H1 (cell line): ENCODE results near the gene KRT4. TPM values are rescaled to one million over a fixed set of nuclear protein-coding genes. Genes with fewer than 3 reads are reported as not detected.
A peak's percentile ranks its signal among the peaks of the same experiment; 100 is the strongest.

ENCODE experiments used
- CTCF ChIA-PET: fragments of 300-600 bp; sonication (Branson Sonifier 250); formaldehyde crosslinking; loops from one replicate; lab custom pipeline; 2021; ENCODE audit not compliant: partially characterized antibody; lab: Charles Lee
- POLR2A ChIA-PET: fragments of 300-600 bp; sonication (Branson Sonifier 250); formaldehyde crosslinking; loops from one replicate; lab custom pipeline; 2021; ENCODE audit warnings: inconsistent platforms; ENCODE audit not compliant: partially characterized antibody; lab: Charles Lee
- DNase-seq, 2 experiments: peaks; one replicate each; pipeline versions ENCODE4 v3.0.0 to v3.0.0-alpha.2; 2010 to 2022; ENCODE audit warnings: low spot score in 2 of 2, low read depth in 1 of 2, mixed read lengths in 1 of 2
- FAIRE-seq: peaks from 2 replicates; lab custom pipeline; 2011; peaks lifted over from hg19 to GRCh38; lab: Jason Lieb, UNC
- H2AFZ ChIP-seq: 2 replicates; pipeline ENCODE4 v1.8.1; 2012; ENCODE audit warnings: low read length, inconsistent platforms
- H2AK5ac ChIP-seq: 2 replicates; pipeline ENCODE4 v1.6.1; 2013; ENCODE audit warnings: low read depth, low read length
- H2BK120ac ChIP-seq: replicated peaks from 2 replicates; pipeline ENCODE3; 2013; ENCODE audit warnings: low read depth, low read length, inconsistent platforms
- H2BK12ac ChIP-seq: 2 replicates; pipeline ENCODE4 v1.6.1; 2013; ENCODE audit warnings: low read depth, low read length
- H2BK15ac ChIP-seq: 2 replicates; pipeline ENCODE4 v1.6.1; 2013; ENCODE audit warnings: low read length
- H2BK20ac ChIP-seq: 2 replicates; pipeline ENCODE4 v1.6.1; 2013; ENCODE audit warnings: low read length
- H2BK5ac ChIP-seq: 2 replicates; pipeline ENCODE4 v1.6.1; 2013; ENCODE audit warnings: low read depth, low read length
- H3K14ac ChIP-seq: 2 replicates; pipeline ENCODE4 v1.6.1; 2013; ENCODE audit warnings: inconsistent platforms; ENCODE audit not compliant: insufficient read length
- H3K18ac ChIP-seq: 2 replicates; pipeline ENCODE4 v1.6.1; 2013; ENCODE audit warnings: low read length; ENCODE audit errors: extremely low read depth
- H3K23ac ChIP-seq: 2 replicates; pipeline ENCODE4 v1.6.1; 2013; ENCODE audit warnings: inconsistent platforms; ENCODE audit not compliant: insufficient read length
- H3K23me2 ChIP-seq: 2 replicates; pipeline ENCODE4 v1.6.1; 2013; ENCODE audit warnings: low read depth, low read length
- H3K27ac ChIP-seq: 2 replicates; pipeline ENCODE4 v1.6.1; 2011; ENCODE audit warnings: low read depth, low read length, inconsistent platforms
- H3K27me3 ChIP-seq, 4 experiments: replicated peaks in 1 of 4; 1 replicate in 1 of 4; 2 replicates in 3 of 4; pipeline versions ENCODE4 v1.6.1 to v1.8.1; 2011 to 2013; ENCODE audit warnings: low read length in 3 of 4, mild to moderate bottlenecking in 3 of 4, inconsistent platforms in 2 of 4, mixed read lengths in 2 of 4, moderate library complexity in 1 of 4; ENCODE audit not compliant: control insufficient read depth in 3 of 4, insufficient read depth in 3 of 4; ENCODE audit errors: extremely low read depth in 1 of 4
- H3K36me3 ChIP-seq, 4 experiments: 2 replicates each; pipeline versions ENCODE4 v1.6.1 to v1.8.1; 2011 to 2013; ENCODE audit warnings: mild to moderate bottlenecking in 4 of 4, low read length in 3 of 4, moderate library complexity in 2 of 4, control low read depth in 1 of 4, inconsistent platforms in 1 of 4; ENCODE audit not compliant: insufficient read depth in 4 of 4, control insufficient read depth in 2 of 4
- H3K4ac ChIP-seq: replicated peaks from 2 replicates; pipeline ENCODE3; 2013; ENCODE audit warnings: low read length, low read depth, mixed read lengths, inconsistent platforms; ENCODE audit not compliant: insufficient read length
- H3K4me1 ChIP-seq, 4 experiments: replicated peaks in 1 of 4; 1 replicate in 1 of 4; 2 replicates in 3 of 4; pipeline versions ENCODE4 v1.6.1 to v1.8.1; 2011 to 2013; ENCODE audit warnings: low read length in 3 of 4, inconsistent platforms in 2 of 4, mixed read lengths in 1 of 4; ENCODE audit not compliant: insufficient read depth in 4 of 4, control insufficient read depth in 3 of 4
- H3K4me2 ChIP-seq, 2 experiments: 2 replicates each; pipeline versions ENCODE4 v1.6.1 to v1.8.1; 2011 to 2013; ENCODE audit warnings: low read depth in 2 of 2, low read length in 2 of 2, control low read depth in 1 of 2, inconsistent platforms in 1 of 2, mild to moderate bottlenecking in 1 of 2; ENCODE audit not compliant: insufficient read depth in 1 of 2
- H3K4me3 ChIP-seq, 4 experiments: fragments of 200-600, 300-600 bp in 1 of 4; sonication (generic), shearing (Covaris generic), sonication (Bioruptor Twin) in 1 of 4; 2 replicates each; pipeline versions ENCODE4 v1.5.1 to v1.8.1; 2011 to 2016; ENCODE audit warnings: low read length in 4 of 4, low read depth in 3 of 4, control low read depth in 2 of 4, inconsistent platforms in 2 of 4, mild to moderate bottlenecking in 2 of 4, mixed read lengths in 1 of 4, moderate library complexity in 1 of 4; ENCODE audit not compliant: insufficient read depth in 2 of 4; ENCODE audit errors: extremely low read depth in 1 of 4
- H3K56ac ChIP-seq: replicated peaks from 2 replicates; pipeline ENCODE3; 2013; ENCODE audit warnings: low read depth, mild to moderate bottlenecking, mixed read lengths, low read length, inconsistent platforms; ENCODE audit not compliant: insufficient read length
- H3K79me1 ChIP-seq: 2 replicates; pipeline ENCODE4 v1.6.1; 2013; ENCODE audit warnings: low read depth, low read length, control low read depth
- H3K79me2 ChIP-seq, 2 experiments: 2 replicates each; pipeline versions ENCODE4 v1.6.1 to v1.8.1; 2012 to 2013; ENCODE audit warnings: low read length in 2 of 2, mild to moderate bottlenecking in 2 of 2, inconsistent platforms in 1 of 2; ENCODE audit not compliant: insufficient read depth in 2 of 2, control insufficient read depth in 1 of 2
- H3K9ac ChIP-seq, 4 experiments: replicated peaks in 1 of 4; 1 replicate in 1 of 4; 2 replicates in 3 of 4; pipeline versions ENCODE4 v1.6.1 to v1.8.1; 2011 to 2013; ENCODE audit warnings: low read depth in 3 of 4, low read length in 3 of 4, control low read depth in 2 of 4, mild to moderate bottlenecking in 2 of 4, moderate library complexity in 2 of 4, inconsistent platforms in 1 of 4; ENCODE audit errors: extremely low read depth in 1 of 4
- H3K9me3 ChIP-seq, 2 experiments: 2 replicates each; pipeline versions ENCODE4 v1.6.1 to v1.8.1; 2012 to 2013; ENCODE audit warnings: mild to moderate bottlenecking in 2 of 2, moderate library complexity in 2 of 2, control low read depth in 1 of 2, inconsistent platforms in 1 of 2, low read depth in 1 of 2, low read length in 1 of 2, mixed read lengths in 1 of 2; ENCODE audit not compliant: insufficient read depth in 2 of 2
- H4K20me1 ChIP-seq, 2 experiments: replicated peaks in 1 of 2; 2 replicates each; pipeline versions ENCODE3 to v1.8.1; 2011 to 2013; ENCODE audit warnings: inconsistent platforms in 2 of 2, low read length in 2 of 2, mild to moderate bottlenecking in 1 of 2; ENCODE audit not compliant: insufficient read depth in 2 of 2, control insufficient read depth in 1 of 2
- H4K5ac ChIP-seq: 2 replicates; pipeline ENCODE4 v1.6.1; 2013; ENCODE audit warnings: low read length, low read depth, mixed read lengths, inconsistent platforms; ENCODE audit not compliant: insufficient read length
- H4K8ac ChIP-seq: 2 replicates; pipeline ENCODE4 v1.8.0; 2013; ENCODE audit warnings: mild to moderate bottlenecking, moderate library complexity, low read length, inconsistent platforms; ENCODE audit not compliant: insufficient read depth; ENCODE audit errors: extremely low read depth
- H4K91ac ChIP-seq: replicated peaks from 2 replicates; pipeline ENCODE3; 2013; ENCODE audit warnings: low read length, mixed read lengths, inconsistent platforms; ENCODE audit not compliant: insufficient read length
- EP300 ChIP-seq, 2 experiments: IDR thresholded peaks; 1 replicate in 1 of 2; 2 replicates in 1 of 2; pipeline ENCODE4 v1.6.1; 2011 to 2012; ENCODE audit warnings: low read depth in 2 of 2, low read length in 2 of 2, mild to moderate bottlenecking in 2 of 2, borderline replicate concordance in 1 of 2, inconsistent platforms in 1 of 2, moderate library complexity in 1 of 2
- JUND ChIP-seq: IDR thresholded peaks from 2 replicates; pipeline ENCODE4 v1.6.1; 2011; ENCODE audit warnings: mild to moderate bottlenecking, improper control_type of control experiment, low read length
- MAX ChIP-seq: IDR thresholded peaks from 2 replicates; pipeline ENCODE4 v1.6.1; 2012; ENCODE audit warnings: inconsistent platforms
- NRF1 ChIP-seq: IDR thresholded peaks from 2 replicates; pipeline ENCODE4 v1.6.1; 2011; ENCODE audit warnings: mild to moderate bottlenecking, low read depth, low read length, improper control_type of control experiment
- RFX5 ChIP-seq: IDR thresholded peaks from 2 replicates; pipeline ENCODE4 v1.6.1; 2011; ENCODE audit warnings: low read depth, low read length, improper control_type of control experiment, borderline replicate concordance
- SIN3A ChIP-seq, 2 experiments: IDR thresholded peaks in 1 of 2; conservative IDR thresholded peaks in 1 of 2; 2 replicates each; pipeline ENCODE4 v1.6.1; 2011 to 2012; ENCODE audit warnings: low read length in 2 of 2, improper control_type of control experiment in 1 of 2, low read depth in 1 of 2, mild to moderate bottlenecking in 1 of 2
- SIRT6 ChIP-seq: IDR thresholded peaks from one replicate; pipeline ENCODE4 v1.7.1; 2012; ENCODE audit warnings: low read length, inconsistent platforms
- TAF7 ChIP-seq: optimal IDR thresholded peaks from 2 replicates; pipeline ENCODE3; 2011; ENCODE audit warnings: low read depth, mild to moderate bottlenecking, inconsistent platforms, low read length, moderate library complexity, borderline replicate concordance
- WGBS, 2 experiments: shearing (Covaris generic) in 1 of 2; methylation state at CpG; one replicate each; pipeline versions ENCODE4 v1.1.6 to v1.1.7; 2013 to 2015; ENCODE audit warnings: low lambda C conversion rate in 2 of 2, mixed read lengths in 2 of 2, inconsistent platforms in 1 of 2, low coverage in 1 of 2, missing lambda C conversion rate in 1 of 2; ENCODE audit not compliant: insufficient replicate concordance in 2 of 2, insufficient coverage in 1 of 2, insufficient read length in 1 of 2; ENCODE audit errors: extremely low coverage in 1 of 2, missing lambda C conversion rate in 1 of 2; 5-methylcytosine and 5-hydroxymethylcytosine counted together
- polyA plus RNA-seq, 7 experiments: library from polyadenylated mRNA; depleted of rRNA in 3 of 7; stranded (reverse) in 5 of 7; unstranded in 2 of 7; fragments of >200 nt in 5 of 7; fragments of 200-250 nt in 2 of 7; gene quantifications; 1 replicate in 5 of 7; 2 replicates in 1 of 7; 4 replicates in 1 of 7; pipeline versions ENCODE4 v1.2.1 to v1.2.3, GENCODE V29; 2011 to 2013; ENCODE audit warnings: missing spikeins in 2 of 7, mixed read lengths in 2 of 7
- total RNA-seq: library from RNA; stranded (reverse); fragmentation: NEBNext Ultra II Directional; extraction: Animal tissue kit (Norgen Biotek cat#: 25700); gene quantifications from 2 replicates; pipeline ENCODE4 v1.2.1, GENCODE V29; 2021
- TF ChIP-seq, protein P1 (sequence below), 3 experiments: IDR thresholded peaks; 1 replicate in 2 of 3; 2 replicates in 1 of 3; pipeline versions ENCODE4 v1.5.1 to v1.6.1; 2011; ENCODE audit warnings: low read length in 3 of 3, mild to moderate bottlenecking in 3 of 3, inconsistent platforms in 2 of 3, low read depth in 1 of 3, moderate library complexity in 1 of 3; ENCODE audit not compliant: insufficient read depth in 1 of 3; ENCODE audit errors: control extremely low read depth in 1 of 3

KRT4 gene
- total and polyA plus RNA-seq, 2 of the 8 experiments (the other 6 are each of a cell fraction or from before 2014, with no cell fraction given) = not detected

DNA sequence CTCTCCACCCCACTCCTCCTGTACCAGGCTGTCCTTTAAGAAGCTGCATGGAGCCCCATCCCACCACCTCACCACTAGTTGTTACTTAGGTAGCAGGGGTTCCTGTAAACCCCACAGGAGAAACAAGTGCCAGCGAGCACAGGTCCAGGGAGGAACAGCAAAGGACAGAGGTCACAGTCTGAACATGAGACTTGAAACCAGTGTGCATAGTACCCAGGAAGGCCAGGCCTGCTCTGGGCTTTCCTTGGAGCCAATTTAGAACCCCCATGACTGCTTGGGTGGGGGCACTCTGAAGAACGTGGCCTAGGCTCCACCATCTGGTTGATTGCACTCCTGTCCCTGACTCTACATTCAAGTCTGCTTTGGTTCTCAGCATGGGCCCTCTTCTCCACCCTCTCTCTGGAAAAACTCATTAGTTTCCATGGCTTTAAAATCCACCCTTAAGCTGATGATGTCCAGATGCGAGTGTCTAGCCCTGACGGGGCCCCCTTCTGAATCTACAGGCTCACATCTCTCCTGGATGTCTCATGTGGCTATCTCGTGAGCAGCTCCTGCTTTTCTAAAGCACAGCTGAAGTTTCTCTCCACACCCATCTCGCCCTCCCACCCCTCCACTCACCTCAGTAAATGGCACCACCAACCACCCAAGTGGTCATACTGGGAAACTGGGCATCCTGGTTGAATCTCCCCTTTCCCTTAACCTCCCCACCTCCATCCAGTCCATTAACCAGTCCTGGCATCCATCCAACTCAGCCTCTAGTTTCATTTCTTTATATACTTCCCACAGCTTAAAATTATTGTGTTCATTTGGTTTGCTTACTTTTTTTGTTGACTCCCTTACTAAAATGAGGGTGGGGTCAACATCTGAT, 26.4 kb downstream of the KRT4 start:
- H4K20me1 ChIP-seq = no peaks in the 10 kb centered on the region
- no peak for DNase-seq
- no peaks in the 10 kb centered on the region for H3K4me1 ChIP-seq
- ChIA-PET POLR2A (no interaction called here), CTCF (interaction anchor here (0.7 to 2.2 kb wide), 5 partner anchors 8 to 587 kb away, joined by 3 to 6 read pairs (median 3); no protein-coding TSS in a partner anchor)
- H3K27ac ChIP-seq = no peak overlapping the region
- H2AK5ac ChIP-seq = no peak overlapping the region
- no peak for FAIRE-seq
- H3K23ac ChIP-seq = no peak overlapping the region
- H4K8ac ChIP-seq = peak overlapping the region; percentile 19; the same call in 1 of the 2 replicates
- no peak overlapping the region for H2BK5ac ChIP-seq
- H3K14ac ChIP-seq = no peak overlapping the region
- H3K79me1 ChIP-seq = no peaks in the 10 kb centered on the region
- H2BK12ac ChIP-seq = no peak overlapping the region
- no peaks in the 10 kb centered on the region for H3K9me3 ChIP-seq
- no peaks in the 10 kb centered on the region for H3K23me2 ChIP-seq
- H4K5ac ChIP-seq = no peak overlapping the region
- H4K91ac ChIP-seq = no peak overlapping the region
- H3K4me3 ChIP-seq = no peak overlapping the region
- WGBS, 2 experiments = 87% methylated on average over 6 of the region's 6 CpGs; no CpG with 5 or more reads in 1 of the 2 experiments
- no peak overlapping the region for H2BK20ac ChIP-seq
- no peak overlapping the region for H3K4me2 ChIP-seq
- no peaks in the 10 kb centered on the region for H3K36me3 ChIP-seq
- no peak overlapping the region for H2BK15ac ChIP-seq
- no peaks in the 10 kb centered on the region for H3K27me3 ChIP-seq
- H3K18ac ChIP-seq = no peak overlapping the region
- no peak overlapping the region for H3K9ac ChIP-seq
- no peaks in the 10 kb centered on the region for H3K79me2 ChIP-seq
- H2AFZ ChIP-seq = no peak overlapping the region
- no peak overlapping the region for H3K56ac ChIP-seq
- no peak overlapping the region for H3K4ac ChIP-seq
- no peak overlapping the region for H2BK120ac ChIP-seq
- no peak for TF ChIP-seq SIN3A (conservative IDR thresholded peaks at IDR 0.05 in 1 of 2, IDR thresholded peaks at IDR 0.05 in 1 of 2; ENCODE audit: low read depth in 1 of 2, low read length in 2 of 2)
- TF ChIP-seq MAX = no peak
- no peak for TF ChIP-seq TAF7
- TF ChIP-seq, protein P1, sequence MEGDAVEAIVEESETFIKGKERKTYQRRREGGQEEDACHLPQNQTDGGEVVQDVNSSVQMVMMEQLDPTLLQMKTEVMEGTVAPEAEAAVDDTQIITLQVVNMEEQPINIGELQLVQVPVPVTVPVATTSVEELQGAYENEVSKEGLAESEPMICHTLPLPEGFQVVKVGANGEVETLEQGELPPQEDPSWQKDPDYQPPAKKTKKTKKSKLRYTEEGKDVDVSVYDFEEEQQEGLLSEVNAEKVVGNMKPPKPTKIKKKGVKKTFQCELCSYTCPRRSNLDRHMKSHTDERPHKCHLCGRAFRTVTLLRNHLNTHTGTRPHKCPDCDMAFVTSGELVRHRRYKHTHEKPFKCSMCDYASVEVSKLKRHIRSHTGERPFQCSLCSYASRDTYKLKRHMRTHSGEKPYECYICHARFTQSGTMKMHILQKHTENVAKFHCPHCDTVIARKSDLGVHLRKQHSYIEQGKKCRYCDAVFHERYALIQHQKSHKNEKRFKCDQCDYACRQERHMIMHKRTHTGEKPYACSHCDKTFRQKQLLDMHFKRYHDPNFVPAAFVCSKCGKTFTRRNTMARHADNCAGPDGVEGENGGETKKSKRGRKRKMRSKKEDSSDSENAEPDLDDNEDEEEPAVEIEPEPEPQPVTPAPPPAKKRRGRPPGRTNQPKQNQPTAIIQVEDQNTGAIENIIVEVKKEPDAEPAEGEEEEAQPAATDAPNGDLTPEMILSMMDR (IDR thresholded peaks at IDR 0.05; ENCODE audit: control extremely low read depth in 1 of 3, insufficient read depth in 1 of 3, low read depth in 1 of 3, low read length in 3 of 3) = no peak
- TF ChIP-seq SIRT6 = no peak
- TF ChIP-seq NRF1 = no peak
- no peak for TF ChIP-seq JUND
- TF ChIP-seq RFX5 = no peak
- no peak for TF ChIP-seq EP300 (IDR thresholded peaks at IDR 0.05; ENCODE audit: borderline replicate concordance in 1 of 2, low read depth in 2 of 2, low read length in 2 of 2)
